Measurements from ENCODE around the gene ADNP2.

Gene ADNP2, protein sequence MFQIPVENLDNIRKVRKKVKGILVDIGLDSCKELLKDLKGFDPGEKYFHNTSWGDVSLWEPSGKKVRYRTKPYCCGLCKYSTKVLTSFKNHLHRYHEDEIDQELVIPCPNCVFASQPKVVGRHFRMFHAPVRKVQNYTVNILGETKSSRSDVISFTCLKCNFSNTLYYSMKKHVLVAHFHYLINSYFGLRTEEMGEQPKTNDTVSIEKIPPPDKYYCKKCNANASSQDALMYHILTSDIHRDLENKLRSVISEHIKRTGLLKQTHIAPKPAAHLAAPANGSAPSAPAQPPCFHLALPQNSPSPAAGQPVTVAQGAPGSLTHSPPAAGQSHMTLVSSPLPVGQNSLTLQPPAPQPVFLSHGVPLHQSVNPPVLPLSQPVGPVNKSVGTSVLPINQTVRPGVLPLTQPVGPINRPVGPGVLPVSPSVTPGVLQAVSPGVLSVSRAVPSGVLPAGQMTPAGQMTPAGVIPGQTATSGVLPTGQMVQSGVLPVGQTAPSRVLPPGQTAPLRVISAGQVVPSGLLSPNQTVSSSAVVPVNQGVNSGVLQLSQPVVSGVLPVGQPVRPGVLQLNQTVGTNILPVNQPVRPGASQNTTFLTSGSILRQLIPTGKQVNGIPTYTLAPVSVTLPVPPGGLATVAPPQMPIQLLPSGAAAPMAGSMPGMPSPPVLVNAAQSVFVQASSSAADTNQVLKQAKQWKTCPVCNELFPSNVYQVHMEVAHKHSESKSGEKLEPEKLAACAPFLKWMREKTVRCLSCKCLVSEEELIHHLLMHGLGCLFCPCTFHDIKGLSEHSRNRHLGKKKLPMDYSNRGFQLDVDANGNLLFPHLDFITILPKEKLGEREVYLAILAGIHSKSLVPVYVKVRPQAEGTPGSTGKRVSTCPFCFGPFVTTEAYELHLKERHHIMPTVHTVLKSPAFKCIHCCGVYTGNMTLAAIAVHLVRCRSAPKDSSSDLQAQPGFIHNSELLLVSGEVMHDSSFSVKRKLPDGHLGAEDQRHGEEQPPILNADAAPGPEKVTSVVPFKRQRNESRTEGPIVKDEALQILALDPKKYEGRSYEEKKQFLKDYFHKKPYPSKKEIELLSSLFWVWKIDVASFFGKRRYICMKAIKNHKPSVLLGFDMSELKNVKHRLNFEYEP

DNA sequence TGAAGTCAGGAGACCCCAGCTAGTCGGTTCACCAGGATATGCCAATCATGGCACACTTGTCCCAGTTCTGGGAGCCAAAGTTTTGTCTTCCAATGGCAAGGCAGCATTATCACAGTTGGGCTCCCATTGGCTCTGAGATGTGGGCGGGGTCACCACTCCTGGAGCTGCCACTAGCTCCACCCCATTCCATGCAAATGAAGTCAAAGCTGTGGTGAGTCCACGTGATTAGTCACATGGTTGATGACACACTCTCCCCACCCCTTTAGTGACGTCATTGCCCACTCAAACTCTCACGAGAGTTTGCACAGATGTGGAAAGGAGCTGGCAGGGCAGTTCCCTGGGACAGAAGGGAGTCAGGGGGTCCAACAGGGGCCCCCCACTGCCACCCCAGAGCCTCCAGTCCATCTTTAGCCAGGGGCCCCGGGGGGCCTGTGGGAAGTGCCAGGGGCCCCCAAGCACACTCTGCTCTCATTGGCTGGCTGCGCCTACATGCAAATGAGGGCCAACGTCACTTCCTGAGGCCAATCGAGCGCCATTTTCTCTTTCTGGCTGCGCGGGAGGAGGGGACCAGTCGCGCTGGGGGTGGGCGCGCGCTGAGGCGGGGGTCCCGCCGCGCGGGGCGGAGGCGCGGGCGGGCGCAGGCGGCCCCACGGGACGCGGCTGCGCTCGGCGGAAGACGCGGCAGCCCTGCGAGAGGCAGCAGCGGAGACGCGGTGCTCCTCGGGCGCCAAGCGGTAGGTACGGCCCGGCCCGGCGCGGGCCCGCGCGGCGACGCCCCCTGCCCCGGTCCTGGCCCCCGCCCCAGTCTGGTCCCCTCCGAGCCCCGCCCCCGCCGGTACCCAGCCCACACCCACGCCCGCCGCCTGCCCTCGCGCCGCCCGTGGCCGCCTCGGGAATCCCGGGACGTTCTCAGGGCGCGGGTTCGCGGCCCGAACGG lies at the start of gene ADNP2:
Gene ADNP2, plus strand, starts transcription at position 524 of the 937 bp plus-strand sequence. CDS start 8,281 bp downstream, outside the sequence.
- peak; percentile 92 for DNase-seq

DNA sequence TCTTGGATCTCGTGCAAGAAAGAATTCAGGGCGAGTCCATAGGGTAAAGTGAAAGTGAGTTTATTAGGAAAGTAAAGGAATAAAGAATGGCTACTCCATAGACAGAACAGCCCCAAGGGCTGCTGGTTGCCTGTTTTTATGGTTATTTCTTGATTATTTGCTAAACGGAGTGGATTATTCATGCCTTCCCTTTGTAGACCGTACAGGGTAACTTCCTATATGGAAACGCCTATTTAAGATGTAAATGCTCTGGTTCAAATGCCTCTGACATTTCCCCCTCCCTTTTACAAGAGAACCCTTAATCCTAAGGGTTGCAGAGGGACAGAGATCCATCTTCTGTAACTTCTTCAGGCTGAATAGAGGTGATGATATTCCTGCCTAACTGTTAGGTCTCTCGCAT lies 49.1 kb upstream of the ADNP2 start:
- DNase-seq = no peak

DNA sequence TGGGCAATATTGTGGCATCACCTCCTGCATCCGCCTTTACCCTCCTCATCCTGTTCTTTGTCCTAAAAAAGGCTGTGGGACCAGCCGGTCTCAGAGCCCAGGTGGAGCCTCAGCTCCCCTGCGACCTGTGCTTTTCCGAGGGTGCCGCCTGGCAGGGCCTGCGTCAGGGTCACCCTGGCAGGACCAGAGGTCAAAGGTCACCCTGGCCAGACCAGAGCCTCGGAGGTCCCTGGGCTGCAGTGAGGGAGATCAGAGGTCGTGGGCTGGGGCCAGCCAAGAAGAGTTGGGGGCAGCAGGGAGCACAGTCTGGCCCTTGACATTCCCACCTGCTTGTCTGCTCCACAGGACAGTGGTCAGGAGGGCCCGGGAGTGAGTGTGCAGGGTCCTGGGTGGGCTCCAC lies 43.4 kb upstream of the ADNP2 start:
- DNase-seq = no peak

DNA sequence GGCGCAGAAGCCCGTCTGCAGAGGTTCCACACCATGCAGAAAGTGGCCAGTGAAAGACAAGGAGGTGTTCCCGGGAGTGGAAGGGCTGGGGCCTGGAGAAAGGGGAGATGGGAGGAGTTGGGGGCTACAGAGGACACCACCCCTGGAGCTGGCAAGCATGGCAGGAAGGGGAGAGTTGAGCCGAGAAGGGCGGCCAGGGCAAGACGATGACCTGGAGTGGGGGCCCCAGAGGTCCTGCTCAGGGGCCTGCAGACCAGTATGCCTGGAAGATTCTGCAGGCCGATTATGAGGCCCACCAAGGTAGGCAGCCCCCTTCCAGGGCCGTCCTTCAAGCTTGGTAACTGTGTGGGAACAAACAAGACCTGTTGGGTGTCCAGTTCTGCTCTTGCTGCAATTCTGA lies 41.7 kb upstream of the ADNP2 start:
- DNase-seq = no peak

DNA sequence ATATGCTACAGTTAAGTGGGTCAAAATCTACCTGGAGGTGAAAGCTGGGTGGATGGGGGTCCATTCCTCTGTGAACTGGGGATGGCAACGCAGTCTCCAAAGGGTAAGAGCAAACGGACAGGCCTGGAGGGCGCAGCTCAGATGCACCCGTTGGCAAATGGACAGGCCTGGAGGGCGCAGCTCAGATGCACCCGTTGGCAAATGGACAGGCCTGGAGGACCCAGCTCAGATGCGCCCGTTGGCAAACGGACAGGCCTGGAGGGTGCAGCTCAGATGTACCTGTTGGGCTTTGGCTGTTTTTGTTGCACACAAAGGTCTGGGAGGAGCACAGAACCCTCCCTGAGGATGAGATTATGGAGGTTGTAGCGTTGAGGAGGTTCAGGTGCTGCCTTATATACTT lies 41.2 kb upstream of the ADNP2 start:
- no peak for DNase-seq

DNA sequence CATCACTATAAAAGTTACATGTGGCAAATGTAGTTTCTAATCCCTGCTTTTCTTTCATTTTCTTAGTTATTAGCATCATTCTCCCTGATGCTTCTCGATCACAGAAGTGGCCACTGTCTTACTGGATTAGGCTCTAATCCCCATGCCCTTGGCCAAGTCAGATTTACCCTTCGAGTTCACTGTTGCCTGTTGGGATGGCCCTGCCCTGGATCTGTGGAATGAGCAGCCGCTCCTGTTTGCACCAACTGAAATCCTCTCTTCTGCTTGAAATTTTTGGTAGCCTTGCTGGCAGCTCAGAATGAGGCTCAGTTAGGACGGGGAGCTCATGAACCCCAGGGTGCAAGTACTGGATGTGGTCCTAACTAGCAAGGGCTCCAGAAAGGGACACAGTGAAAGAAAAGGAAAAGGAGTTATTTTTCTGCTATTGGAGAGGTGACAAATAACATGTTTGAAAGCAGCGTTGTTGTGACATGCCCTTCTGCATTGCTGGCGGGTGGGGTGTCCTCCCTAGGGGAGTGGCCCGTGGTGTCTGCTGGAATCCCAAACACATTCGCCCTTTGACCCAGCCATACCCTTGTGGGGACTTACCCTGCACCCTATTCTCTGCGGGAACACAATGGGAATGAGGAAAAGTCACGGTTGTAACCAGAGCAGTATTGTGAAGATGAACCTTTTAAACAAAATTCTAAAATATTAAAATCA lies 40.3 kb upstream of the ADNP2 start:
- no peak for DNase-seq

DNA sequence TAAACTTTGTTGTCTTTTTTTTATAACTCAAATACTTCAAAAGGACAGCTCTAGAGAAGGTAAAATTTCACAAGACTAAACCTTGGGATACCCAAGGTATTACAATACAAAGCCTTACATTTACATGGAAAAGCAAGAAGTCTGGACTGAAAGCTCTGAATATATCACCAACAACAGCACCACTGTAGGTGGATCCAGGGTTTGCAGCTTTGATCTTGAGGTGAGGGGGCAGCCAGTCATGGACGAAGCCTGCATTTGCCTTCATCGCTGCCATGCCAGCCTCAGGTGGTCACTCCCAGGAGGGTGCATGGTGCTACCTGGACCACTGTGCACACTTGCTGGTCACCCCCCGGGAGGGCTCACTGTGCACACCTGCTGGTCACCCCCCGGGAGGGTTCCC lies 38.2 kb upstream of the ADNP2 start:
- DNase-seq = no peak

DNA sequence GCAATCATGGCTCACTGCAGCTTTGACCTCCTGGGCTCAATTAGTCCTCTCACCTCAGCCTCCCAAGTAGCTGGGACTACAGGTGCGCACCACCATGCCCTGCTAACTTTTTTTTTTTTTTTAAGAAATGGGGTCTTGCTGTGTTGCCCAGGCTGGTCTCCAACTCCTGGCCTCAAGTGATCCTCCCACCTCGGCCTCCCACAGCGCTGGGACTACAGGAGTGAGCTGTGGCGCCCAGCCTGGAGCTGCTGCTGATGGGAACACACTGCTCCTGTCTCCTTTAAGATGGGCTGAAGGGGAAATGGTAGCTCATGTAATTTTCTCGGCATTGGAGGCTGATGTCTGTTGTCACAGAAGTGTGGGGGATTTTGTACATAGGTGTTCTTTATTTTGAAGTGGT lies 34.9 kb upstream of the ADNP2 start:
- no peak for DNase-seq

DNA sequence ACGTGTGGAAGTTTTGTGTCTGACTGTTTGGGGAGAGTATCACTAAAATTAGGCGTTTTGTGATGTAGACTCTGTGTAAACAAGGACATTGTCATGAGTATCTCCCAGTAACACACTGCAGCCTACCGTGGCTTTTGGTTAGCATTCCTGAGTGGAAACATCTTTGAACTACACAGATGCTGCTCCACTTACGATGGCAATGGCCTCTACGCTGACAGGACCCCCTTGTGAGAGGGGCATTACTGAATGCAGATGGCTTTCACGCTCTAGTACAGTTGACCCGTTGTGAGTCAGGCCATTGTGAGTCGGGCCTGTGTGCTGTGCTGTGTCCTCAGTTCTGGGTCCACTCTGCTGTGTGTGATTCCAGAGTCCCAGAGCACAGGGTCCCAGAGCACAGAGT lies 34.4 kb upstream of the ADNP2 start:
- DNase-seq = no peak

DNA sequence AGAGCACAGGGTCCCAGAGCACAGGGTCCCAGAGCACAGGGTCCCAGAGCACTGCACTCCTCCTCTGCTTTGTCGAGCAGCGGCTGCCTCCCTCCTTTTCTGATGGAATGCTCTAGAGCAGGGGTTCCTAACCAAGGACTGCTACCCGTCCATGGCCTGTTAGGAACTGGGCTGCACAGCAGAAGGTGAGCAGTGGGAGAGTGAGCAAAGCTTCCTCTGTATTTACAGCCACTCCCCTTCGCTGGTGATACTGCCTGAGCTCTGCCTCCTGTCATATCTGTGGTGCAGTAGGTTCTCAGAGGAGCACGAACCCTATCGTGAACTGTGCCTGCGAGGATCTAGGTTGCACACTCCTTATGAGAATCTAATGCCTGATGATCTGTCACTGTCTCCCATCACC lies 33.1 kb upstream of the ADNP2 start:
- DNase-seq = no peak

DNA sequence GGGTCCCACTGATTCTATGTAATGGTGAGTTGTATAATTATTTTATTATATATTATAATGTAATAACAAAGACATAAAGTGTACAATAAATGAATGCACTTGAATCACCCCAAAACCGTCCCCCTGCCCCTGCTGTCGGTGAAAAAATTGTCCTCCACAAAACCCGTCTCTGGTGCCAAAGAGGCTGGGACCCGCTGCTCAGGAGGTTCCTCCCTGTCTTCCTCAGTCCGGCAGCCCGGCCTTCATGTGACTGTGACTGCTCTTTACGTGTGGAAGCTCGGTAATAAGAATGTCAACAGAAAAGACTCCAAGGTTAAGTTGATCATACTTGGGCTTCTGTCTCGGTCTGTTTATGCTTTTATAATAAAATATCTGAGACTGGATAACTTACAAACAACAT lies 32.7 kb upstream of the ADNP2 start:
- no peak for DNase-seq

DNA sequence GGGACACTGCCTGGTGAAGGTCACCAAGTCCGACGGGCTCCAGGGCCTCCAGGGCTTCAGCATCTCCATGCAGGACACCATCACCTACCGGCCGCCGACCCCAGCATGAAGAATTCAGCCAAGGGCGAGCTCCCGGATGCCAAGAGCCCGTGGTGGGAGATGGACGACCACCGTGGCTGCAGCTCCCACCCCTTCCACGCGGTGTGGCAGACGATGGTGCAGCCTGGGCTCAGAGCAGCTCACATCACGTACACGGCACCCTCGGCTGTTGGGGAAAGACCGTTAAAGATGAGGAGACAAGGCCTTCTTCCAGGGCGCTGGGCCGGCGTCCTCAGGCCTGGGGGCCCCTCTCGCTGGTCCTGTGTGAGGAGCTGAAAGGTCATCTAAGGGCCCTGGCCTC lies 31.2 kb upstream of the ADNP2 start:
- no peak for DNase-seq

DNA sequence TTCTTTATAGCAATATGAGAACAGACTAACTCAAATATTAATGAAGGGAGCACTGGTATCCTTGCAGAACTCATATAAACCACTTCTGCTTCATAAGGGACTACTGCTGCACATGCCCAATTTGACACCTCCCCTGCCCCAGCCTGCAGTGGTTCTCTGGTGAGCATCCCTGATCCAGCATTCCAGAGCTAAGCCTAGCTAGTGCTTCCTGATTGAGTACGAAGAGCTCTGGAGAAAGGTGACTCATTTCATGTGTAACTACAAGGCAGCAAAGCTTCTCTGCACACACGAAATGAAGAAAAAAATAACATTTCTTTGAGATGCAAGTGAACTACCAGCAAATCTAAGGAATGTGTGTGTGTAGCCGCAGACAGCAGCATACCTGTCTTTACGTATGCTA lies 22.8 kb upstream of the ADNP2 start:
- DNase-seq = peak; percentile 7

DNA sequence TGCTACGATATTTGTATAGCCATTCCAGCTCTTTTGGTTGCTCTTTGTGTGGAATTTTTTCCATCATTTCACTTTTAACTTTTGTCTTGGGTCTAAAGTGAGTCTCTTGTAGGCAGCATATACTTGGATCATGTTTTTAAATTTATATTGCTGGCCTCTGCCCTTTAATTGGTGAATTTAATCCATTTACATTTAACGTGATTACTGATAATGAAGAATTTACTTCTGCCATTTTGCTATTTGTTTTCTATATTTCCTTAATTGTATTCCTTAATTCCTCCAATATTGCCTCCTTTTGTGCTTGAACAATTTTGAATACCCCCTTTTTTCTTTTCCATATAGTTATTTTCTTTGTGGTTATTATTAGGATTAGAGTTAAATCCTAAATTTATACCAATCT lies 21.0 kb upstream of the ADNP2 start:
- no peak for DNase-seq

DNA sequence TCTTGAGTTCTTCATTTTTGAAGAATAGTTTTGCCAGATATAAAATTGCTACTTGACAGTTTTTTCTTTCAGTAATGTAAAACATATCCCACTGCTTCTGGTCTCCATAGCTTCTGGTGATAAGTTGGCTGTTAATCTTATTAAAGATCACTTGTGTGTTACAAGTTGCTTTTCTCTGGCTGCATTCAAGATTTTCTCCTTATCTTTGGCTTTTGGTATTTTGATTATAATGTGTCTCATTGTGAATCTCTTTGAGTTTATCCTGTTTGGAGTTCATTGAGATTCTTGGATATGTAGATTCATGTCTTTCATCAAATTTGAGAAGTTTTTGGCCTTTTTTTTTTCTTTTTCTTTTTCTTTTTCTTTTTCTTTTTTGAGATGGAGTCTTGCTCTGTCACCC lies 20.2 kb upstream of the ADNP2 start:
- no peak for DNase-seq

DNA sequence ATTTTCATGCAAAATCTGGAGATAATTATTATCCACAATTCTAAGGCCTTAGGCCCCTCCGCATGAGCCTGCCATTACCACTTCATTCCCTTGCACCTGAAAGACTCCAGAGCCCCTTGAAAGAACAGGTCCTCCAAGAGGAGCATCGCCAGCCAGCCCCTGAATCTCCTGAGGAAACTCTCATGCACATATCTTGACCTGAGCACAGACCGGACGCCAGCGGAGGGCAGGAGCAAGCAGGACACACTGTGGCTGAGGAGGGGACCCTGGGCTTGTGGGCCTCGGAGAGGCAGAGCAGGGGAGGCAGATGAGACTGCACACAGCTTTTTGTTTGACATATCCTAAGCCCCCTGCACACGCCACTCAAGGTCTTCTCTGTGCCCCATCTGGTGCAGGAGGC lies 13.6 kb upstream of the ADNP2 start:
- DNase-seq = no peak

DNA sequence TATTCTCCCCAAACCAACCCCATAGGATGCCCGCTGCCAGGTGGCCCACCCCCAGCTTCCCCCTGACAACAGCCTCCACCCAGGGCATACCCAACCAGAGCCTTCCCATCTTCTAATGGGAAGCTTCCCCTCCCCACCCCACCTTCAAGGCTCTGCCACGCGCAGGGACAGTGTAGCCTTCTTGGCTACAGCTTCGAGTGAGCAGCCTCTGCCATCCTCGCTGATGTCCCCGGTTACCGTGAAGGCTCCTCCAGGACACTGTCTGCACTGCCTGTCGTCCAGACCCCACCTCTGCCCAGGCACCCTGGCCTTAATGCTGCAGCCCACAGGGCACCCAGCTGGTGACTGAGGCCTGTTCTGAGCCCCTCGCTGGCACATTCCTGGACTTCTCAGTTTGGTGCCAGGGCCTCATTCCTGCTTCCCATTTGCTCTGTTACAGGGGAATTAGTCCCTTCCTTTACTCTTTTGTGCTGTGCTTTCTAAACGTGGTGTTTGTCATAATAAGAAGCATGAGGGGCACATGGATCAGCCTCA lies 13.0 kb upstream of the ADNP2 start:
- no peak for DNase-seq

DNA sequence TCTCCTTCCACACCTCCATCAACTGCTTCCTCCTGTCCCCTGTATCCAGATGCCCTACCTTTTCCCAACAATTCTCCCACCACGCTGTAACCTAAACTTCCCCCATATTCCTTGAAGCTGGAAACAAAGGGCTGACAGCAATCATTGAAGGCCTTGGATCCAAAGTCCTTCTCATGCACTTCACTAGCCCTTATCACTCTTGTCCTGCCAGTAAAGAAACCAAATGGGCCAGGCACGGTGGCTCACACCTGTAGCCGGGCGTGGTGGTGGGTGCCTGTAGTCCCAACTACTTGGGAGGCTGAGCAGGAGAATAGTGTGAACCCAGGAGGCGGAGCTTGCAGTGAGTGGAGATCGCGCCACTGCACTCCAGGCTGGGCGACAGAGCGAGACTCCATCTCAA lies 11.9 kb upstream of the ADNP2 start:
- no peak for DNase-seq

DNA sequence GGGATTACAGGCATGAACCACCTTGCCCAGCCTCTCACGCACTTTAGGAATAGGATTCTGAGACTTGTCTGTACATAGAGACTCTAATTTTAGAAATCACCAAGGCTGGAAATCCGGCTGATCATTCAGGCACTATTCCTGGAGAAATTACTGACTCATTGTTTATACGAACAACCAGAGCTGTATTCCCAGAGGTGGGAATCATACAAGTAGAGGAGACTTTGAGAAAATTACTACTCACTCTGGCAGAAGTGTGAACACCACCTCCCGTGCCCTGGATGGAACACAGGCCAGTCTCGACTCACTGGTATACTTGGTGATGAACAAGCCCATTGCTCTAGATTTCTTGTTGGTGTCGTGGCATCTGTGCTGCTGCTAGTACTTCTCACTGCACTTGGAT lies 5.8 kb upstream of the ADNP2 start:
- DNase-seq = peak; percentile 57

DNA sequence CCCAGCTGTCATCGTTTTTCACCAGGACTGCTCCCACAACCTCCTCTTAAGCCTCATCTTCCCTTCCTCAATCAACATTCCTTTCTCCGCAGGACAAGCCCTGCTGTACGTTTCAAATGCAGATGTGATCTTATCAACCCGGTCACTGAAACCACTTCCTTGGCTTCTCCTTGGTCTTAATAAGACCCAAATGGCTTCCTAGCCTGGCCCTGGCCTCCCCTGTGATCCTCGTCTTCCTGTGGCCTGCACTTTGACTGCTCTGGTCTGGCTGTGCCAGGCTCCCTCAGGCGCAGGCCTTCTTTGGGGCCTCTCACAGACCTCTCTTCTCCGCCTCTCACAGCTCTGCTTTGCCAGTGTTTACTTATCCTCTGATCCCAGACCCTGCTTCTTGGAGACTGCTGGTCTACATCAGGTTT lies 4.7 kb upstream of the ADNP2 start:
- peak; percentile 14 for DNase-seq

DNA sequence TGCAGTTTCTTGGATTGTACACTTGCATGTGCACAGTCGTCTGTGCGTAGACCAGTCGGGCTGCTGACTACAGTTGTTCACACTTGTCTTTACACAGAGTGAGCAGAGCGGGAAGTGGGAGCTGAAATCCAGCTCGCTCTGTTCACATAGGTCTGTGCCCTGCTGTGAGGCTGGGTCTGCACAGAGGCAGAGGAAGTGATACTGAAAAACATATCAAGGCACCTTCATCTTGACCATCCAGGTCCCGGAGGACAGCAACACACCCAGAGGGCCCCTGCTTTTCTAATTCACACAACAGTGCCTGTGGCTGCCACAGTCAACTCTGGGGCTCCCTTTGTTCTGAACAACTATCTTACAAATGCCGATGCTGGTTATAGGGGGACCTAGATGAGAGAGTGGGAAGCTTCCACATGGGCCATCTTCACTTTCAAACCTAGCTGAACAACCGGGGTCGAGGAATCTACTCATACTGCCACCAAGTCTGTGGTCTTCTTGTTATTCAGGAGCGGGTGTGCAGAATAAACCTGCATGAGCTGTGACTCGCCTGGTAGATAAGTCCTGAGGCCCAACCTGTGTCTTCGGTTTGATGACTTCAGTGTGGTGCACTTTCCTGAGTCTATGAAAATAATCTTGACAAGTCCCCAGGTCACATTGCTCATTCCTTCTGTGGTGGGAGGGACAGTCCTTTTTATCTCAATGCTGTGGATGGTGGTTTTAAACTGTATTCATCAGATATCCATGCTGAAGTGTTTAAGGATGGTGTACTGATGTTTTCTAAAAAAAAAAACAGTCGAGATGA lies 3.5 kb upstream of the ADNP2 start:
- no peak for DNase-seq

All from fibroblast of upper back skin (primary cell).